ENCODE data around the gene ATP6AP2.
A peak's percentile ranks its signal among the peaks of the same experiment; 100 is the strongest.

ATP6AP2 gene

GRCh38 chrX:40646489-40647306, 65.9 kb downstream of the ATP6AP2 start:
- no peak for DNase-seq

GRCh38 chrX:40647307-40648197, 66.8 kb downstream of the ATP6AP2 start, which contains the start of gene CXorf38:
Gene CXorf38 (minus strand): TSS chrX:40647561. CDS start chrX:40647520, 41 bp downstream.
- DNase-seq, result peak; percentile 46

GRCh38 chrX:40651620-40652223, 71.0 kb downstream of the ATP6AP2 start:
- peak; percentile 1 for DNase-seq

GRCh38 chrX:40652664-40653063, 71.9 kb downstream of the ATP6AP2 start:
- DNase-seq, result no peak

DNA sequence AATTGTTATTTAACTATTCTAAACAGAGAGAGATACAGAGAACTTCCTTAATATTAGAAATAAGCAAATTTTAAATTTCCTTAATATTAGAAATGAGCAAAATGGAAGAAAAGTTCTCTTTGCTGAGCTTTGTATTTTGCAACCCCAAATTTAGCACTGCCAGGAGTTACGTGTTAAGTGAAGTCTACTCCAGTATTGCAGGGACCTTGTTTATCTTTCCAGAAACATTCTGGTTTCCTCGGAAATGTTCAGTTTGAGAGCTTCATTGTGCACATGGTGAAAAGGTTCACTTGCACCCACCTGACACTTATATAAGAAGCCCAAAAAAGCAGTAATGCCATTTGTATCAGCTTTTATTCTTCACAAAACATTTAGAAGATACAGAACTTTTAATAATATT, 72.8 kb downstream of the ATP6AP2 start:
- DNase-seq, result no peak
